Stimulated activated CD8-positive, alpha-beta memory T cell treated with anti-CD3 and anti-CD28 coated beads, Interleukin-12 subunit alpha, Interleukin-12 subunit beta, amount 100 ng/mL, for 24 hours (primary cell): ENCODE measurements around the gene RPS27L.
"Not testable (repeated sequence)": the region's sequence is repeated elsewhere in the genome, so short reads cannot be mapped to it uniquely, and the experiment has no call there.

ENCODE experiments used
- DNase-seq: peaks from one replicate; pipeline ENCODE4 v3.0.0-alpha.2; 2020; ENCODE audit errors: extremely low read depth

RPS27L gene

DNA sequence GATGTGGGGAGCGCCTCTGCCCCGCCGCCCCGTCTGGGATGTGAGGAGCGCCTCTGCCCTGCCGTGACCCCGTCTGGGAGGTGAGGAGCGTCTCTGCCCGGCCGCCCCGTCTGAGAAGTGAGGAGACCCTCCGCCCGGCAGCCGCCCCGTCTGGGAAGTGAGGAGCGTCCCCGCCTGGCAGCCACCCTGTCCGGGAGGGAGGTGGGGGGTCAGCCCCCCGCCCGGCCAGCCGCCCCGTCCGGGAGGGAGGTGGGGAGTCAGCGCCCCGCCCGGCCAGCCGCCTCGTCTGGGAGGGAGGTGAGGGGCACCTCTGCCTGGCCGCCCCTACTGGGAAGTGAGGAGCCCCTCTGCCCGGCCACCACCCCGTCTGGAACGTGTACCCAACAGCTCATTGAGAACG lies 58.4 kb downstream of the RPS27L start:
- not testable (repeated sequence) for DNase-seq
